ENCODE results near the gene SLC6A3. TPM values are rescaled to one million over a fixed set of nuclear protein-coding genes. Genes with fewer than 3 reads are reported as not detected.

Gene SLC6A3
- total RNA-seq, 4 donors from 2014 or later: 0.16 TPM; not detected in 3

- H3K4me3 ChIP-seq: peak overlapping the region; percentile 35
- 92% methylated on average over 6 of the region's 34 CpGs for WGBS
- TF ChIP-seq POLR2AphosphoS5 (IDR thresholded peaks at IDR 0.05) (no peak), EP300 (IDR thresholded peaks at IDR 0.05) (no peak), POLR2A (IDR thresholded peaks at IDR 0.05) (no peak), CTCF (IDR thresholded peaks at IDR 0.05) (peak; percentile 43 to 81)
- DNase-seq (ENCODE audit: low spot score in 2 of 2): no peak
- H3K27me3 ChIP-seq: peaks cover 18% of the 10 kb centered on the region
- H3K9me3 ChIP-seq: no peaks in the 10 kb centered on the region
- no peak overlapping the region for H3K27ac ChIP-seq
- peaks cover 10% of the 10 kb centered on the region for H3K4me1 ChIP-seq
- no peaks in the 10 kb centered on the region for H3K36me3 ChIP-seq
Measured at GRCh38 chr5:1380011-1380817, 65.0 kb downstream of the SLC6A3 start.

- Histone ChIP-seq H3K4me1 (peaks cover 10% of the 10 kb centered on the region), H3K36me3 (no peaks in the 10 kb centered on the region), H3K27me3 (peaks cover 22% of the 10 kb centered on the region), H3K27ac (no peak overlapping the region), H3K9me3 (no peaks in the 10 kb centered on the region), H3K4me3 (no peak overlapping the region)
- DNase-seq (ENCODE audit: low spot score in 2 of 2): peak in 1 of 2 donors; percentile 20
- TF ChIP-seq CTCF (IDR thresholded peaks at IDR 0.05) (no peak), EP300 (IDR thresholded peaks at IDR 0.05) (no peak), POLR2A (IDR thresholded peaks at IDR 0.05) (no peak), POLR2AphosphoS5 (IDR thresholded peaks at IDR 0.05) (no peak)
- WGBS: 90% methylated on average over 21 of the region's 24 CpGs
Measured at GRCh38 chr5:1378866-1379659, 66.2 kb downstream of the SLC6A3 start.

GRCh38 chr5:1378096-1378495 is 67.1 kb downstream of the SLC6A3 start:
- Histone ChIP-seq H3K9me3 (no peaks in the 10 kb centered on the region), H3K4me1 (peaks cover 10% of the 10 kb centered on the region), H3K27ac (no peak overlapping the region), H3K36me3 (no peaks in the 10 kb centered on the region), H3K4me3 (no peak overlapping the region), H3K27me3 (peaks cover 22% of the 10 kb centered on the region)
- WGBS: 96% methylated on average over 18 of the region's 18 CpGs
- peak in 1 of 2 donors; percentile 50 for DNase-seq (ENCODE audit: low spot score in 2 of 2)
- TF ChIP-seq CTCF (IDR thresholded peaks at IDR 0.05): no peak
- TF ChIP-seq POLR2AphosphoS5 (IDR thresholded peaks at IDR 0.05): no peak
- no peak for TF ChIP-seq POLR2A (IDR thresholded peaks at IDR 0.05)
- TF ChIP-seq EP300 (IDR thresholded peaks at IDR 0.05): no peak

GRCh38 chr5:1376981-1377380 is 68.3 kb downstream of the SLC6A3 start:
- H3K4me1 ChIP-seq: peaks cover 10% of the 10 kb centered on the region
- peak in 1 of 2 donors; percentile 66 for DNase-seq (ENCODE audit: low spot score in 2 of 2)
- no peak for TF ChIP-seq CTCF (IDR thresholded peaks at IDR 0.05)
- no peak for TF ChIP-seq POLR2AphosphoS5 (IDR thresholded peaks at IDR 0.05)
- TF ChIP-seq EP300 (IDR thresholded peaks at IDR 0.05): no peak
- TF ChIP-seq POLR2A (IDR thresholded peaks at IDR 0.05): no peak
- H3K4me3 ChIP-seq: no peak overlapping the region
- no peaks in the 10 kb centered on the region for H3K36me3 ChIP-seq
- 60% methylated on average over 3 of the region's 3 CpGs for WGBS
- no peak overlapping the region for H3K27ac ChIP-seq
- H3K27me3 ChIP-seq: peaks cover 22% of the 10 kb centered on the region
- H3K9me3 ChIP-seq: no peaks in the 10 kb centered on the region

Measured in suprapubic skin (tissue), 4 donors.